HL-60 (cell line): ENCODE data around the gene FCHSD2.
A peak's percentile ranks its signal among the peaks of the same experiment; 100 is the strongest.

Experiments
- DNase-seq, 2 experiments: peaks; one replicate each; pipeline ENCODE4 v3.0.0-alpha.2; 2010 to 2020; ENCODE audit warnings: low read depth in 1 of 2, low spot score in 1 of 2
- H3K27ac ChIP-seq: fragments of 250-450 bp; sonication (Bioruptor Pico); replicated peaks from 2 replicates; pipeline ENCODE4 v1.5.1; 2020; ENCODE audit warnings: mild to moderate bottlenecking, moderate library complexity
- H3K27me3 ChIP-seq: fragments of 250-450 bp; sonication (Bioruptor Pico); 2 replicates; pipeline ENCODE4 v1.5.1; 2021; ENCODE audit warnings: mild to moderate bottlenecking, moderate library complexity; ENCODE audit not compliant: insufficient read depth, poor library complexity, severe bottlenecking
- H3K4me3 ChIP-seq: replicated peaks from 2 replicates; pipeline ENCODE4 v1.5.1; 2011; ENCODE audit warnings: mild to moderate bottlenecking, control low read depth, low read length; ENCODE audit not compliant: insufficient read depth
- GABPA ChIP-seq: IDR thresholded peaks from 2 replicates; pipeline ENCODE4 v1.6.1; 2012; ENCODE audit warnings: low read depth
- POLR2AphosphoS5 ChIP-seq: IDR thresholded peaks from 2 replicates; pipeline ENCODE4 v1.6.1; 2012; ENCODE audit warnings: low read depth
- SPI1 ChIP-seq: IDR thresholded peaks from 2 replicates; pipeline ENCODE4 v1.6.1; 2012; ENCODE audit warnings: low read depth, mild to moderate bottlenecking, borderline replicate concordance
- TF ChIP-seq, protein P1 (sequence below): IDR thresholded peaks from one replicate; pipeline ENCODE4 v1.5.1; 2011; ENCODE audit warnings: low read length, control low read depth, inconsistent platforms; ENCODE audit not compliant: insufficient read depth
- TF ChIP-seq, protein P2 (sequence below): IDR thresholded peaks from 2 replicates; pipeline ENCODE4 v1.6.1; 2012; ENCODE audit warnings: low read depth; ENCODE audit not compliant: insufficient replicate concordance

FCHSD2 gene

DNA sequence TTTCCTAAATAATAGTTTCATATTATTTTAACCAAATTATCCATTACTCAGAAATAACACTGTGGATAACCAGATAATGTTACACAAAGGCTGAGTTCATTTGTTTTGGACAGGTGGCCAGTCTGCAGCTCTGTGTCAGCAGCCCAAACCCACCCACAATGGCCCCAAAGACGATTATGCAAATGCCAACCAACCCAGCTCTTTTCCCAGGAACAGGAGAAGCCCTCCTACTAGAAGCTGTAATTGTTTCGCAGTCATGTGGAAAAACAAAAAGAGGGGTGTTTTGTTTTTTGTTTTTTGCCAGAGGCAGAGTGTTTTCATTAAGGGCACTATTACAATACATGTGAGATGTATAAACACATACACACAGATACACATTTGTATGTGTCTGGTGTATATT is 102.1 kb downstream of the FCHSD2 start:
- no peak overlapping the region for H3K4me3 ChIP-seq

DNA sequence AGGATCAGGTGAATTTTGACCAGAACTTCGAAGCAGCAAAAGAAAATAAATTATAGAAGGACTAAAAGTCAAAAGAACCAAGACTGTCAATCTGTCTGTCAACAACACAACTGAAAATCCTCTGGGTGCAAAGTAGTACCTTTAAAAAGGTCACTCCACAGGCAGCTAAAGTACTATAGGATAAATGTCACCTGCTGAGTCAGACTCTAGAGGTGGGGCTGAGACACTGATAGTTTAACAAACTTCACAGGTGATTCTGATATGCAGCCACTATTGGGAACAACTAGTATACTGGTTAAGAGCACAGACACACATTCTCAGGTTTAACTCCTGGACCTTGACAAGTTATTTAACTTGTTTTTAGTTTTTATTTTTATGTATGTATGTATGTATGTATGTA is 107.3 kb downstream of the FCHSD2 start:
- Histone ChIP-seq H3K4me3 (no peak overlapping the region), H3K27me3 (no peaks in the 10 kb centered on the region), H3K27ac (no peak overlapping the region)
- TF ChIP-seq SPI1 (no peak), GABPA (no peak), POLR2AphosphoS5 (no peak)
- TF ChIP-seq, protein P1, sequence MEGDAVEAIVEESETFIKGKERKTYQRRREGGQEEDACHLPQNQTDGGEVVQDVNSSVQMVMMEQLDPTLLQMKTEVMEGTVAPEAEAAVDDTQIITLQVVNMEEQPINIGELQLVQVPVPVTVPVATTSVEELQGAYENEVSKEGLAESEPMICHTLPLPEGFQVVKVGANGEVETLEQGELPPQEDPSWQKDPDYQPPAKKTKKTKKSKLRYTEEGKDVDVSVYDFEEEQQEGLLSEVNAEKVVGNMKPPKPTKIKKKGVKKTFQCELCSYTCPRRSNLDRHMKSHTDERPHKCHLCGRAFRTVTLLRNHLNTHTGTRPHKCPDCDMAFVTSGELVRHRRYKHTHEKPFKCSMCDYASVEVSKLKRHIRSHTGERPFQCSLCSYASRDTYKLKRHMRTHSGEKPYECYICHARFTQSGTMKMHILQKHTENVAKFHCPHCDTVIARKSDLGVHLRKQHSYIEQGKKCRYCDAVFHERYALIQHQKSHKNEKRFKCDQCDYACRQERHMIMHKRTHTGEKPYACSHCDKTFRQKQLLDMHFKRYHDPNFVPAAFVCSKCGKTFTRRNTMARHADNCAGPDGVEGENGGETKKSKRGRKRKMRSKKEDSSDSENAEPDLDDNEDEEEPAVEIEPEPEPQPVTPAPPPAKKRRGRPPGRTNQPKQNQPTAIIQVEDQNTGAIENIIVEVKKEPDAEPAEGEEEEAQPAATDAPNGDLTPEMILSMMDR, result no peak
- TF ChIP-seq, protein P2, sequence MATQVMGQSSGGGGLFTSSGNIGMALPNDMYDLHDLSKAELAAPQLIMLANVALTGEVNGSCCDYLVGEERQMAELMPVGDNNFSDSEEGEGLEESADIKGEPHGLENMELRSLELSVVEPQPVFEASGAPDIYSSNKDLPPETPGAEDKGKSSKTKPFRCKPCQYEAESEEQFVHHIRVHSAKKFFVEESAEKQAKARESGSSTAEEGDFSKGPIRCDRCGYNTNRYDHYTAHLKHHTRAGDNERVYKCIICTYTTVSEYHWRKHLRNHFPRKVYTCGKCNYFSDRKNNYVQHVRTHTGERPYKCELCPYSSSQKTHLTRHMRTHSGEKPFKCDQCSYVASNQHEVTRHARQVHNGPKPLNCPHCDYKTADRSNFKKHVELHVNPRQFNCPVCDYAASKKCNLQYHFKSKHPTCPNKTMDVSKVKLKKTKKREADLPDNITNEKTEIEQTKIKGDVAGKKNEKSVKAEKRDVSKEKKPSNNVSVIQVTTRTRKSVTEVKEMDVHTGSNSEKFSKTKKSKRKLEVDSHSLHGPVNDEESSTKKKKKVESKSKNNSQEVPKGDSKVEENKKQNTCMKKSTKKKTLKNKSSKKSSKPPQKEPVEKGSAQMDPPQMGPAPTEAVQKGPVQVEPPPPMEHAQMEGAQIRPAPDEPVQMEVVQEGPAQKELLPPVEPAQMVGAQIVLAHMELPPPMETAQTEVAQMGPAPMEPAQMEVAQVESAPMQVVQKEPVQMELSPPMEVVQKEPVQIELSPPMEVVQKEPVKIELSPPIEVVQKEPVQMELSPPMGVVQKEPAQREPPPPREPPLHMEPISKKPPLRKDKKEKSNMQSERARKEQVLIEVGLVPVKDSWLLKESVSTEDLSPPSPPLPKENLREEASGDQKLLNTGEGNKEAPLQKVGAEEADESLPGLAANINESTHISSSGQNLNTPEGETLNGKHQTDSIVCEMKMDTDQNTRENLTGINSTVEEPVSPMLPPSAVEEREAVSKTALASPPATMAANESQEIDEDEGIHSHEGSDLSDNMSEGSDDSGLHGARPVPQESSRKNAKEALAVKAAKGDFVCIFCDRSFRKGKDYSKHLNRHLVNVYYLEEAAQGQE, result no peak
- DNase-seq, result no peak

More for the DNA sequence above, 102.1 kb downstream of the FCHSD2 start:
- H3K27ac ChIP-seq, result no peak overlapping the region
- H3K27me3 ChIP-seq, result no peaks in the 10 kb centered on the region
- DNase-seq, result no peak
- TF ChIP-seq POLR2AphosphoS5 (no peak), SPI1 (no peak), GABPA (no peak)
- TF ChIP-seq, protein P2, result no peak

DNA sequence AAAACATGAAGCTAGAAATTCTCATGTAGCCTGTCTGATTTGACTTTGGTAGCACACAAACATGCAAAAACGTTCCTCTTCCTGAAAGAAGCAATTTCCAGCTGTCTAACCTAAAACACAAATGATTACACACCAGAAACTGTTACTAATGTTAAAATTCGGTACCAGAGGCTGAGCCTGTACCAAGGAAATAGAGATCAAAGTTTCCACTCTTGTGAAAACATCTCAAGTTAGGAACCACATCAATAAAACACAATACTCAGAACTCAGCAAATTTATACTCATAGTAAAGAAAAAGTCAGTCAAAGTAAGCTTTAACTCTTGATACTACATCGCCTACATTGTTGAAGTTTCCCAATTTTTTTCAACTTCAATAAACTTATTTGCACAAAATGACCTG is 107.8 kb downstream of the FCHSD2 start:
- DNase-seq, result no peak
- H3K27me3 ChIP-seq, result no peaks in the 10 kb centered on the region
- TF ChIP-seq, protein P1, result no peak
- TF ChIP-seq, protein P2, result no peak
- no peak for TF ChIP-seq GABPA
- H3K27ac ChIP-seq, result no peak overlapping the region
- no peak overlapping the region for H3K4me3 ChIP-seq

DNA sequence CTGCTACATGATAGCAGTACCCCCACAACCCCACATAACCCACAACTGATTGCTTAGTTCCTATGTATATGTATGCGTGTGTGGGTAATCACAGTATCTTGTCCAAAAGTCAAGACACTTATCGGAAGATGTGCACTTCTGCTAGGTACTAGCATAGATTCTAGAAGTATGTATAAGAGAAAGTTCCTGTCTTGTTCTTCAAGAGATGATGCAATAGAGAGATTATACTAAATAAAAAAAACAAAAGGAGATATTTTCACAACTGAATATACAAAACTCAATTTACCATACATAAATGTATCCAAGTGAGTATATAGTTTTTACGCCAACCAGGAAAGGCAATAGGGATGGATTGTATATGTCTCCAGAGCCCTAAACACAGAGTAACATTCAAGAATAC is 112.0 kb downstream of the FCHSD2 start:
- no peak for DNase-seq
- Histone ChIP-seq H3K4me3 (no peak overlapping the region), H3K27me3 (no peaks in the 10 kb centered on the region), H3K27ac (peak overlapping the region; percentile 79)
- TF ChIP-seq, protein P2, result no peak
